ENCODE data around the gene NECTIN1. TPM values are rescaled to one million over a fixed set of nuclear protein-coding genes. Genes with fewer than 3 reads are reported as not detected.

NECTIN1 gene
- total and polyA plus RNA-seq, 2 of the 13 experiments (the other 11 are each of a cell fraction or from before 2014, with no cell fraction given): 3.9 to 7.3 TPM

- TF ChIP-seq ZNF432 (CRISPR knock-in tag; IDR thresholded peaks at IDR 0.05; ENCODE audit: borderline replicate concordance): no peak
- TF ChIP-seq ZBTB42 (CRISPR knock-in tag; IDR thresholded peaks at IDR 0.05): no peak
- TF ChIP-seq FOXO4 (CRISPR knock-in tag; conservative IDR thresholded peaks at IDR 0.05): no peak
- no peak for TF ChIP-seq ZBTB43 (CRISPR knock-in tag; conservative IDR thresholded peaks at IDR 0.05)
- TF ChIP-seq, protein P1, sequence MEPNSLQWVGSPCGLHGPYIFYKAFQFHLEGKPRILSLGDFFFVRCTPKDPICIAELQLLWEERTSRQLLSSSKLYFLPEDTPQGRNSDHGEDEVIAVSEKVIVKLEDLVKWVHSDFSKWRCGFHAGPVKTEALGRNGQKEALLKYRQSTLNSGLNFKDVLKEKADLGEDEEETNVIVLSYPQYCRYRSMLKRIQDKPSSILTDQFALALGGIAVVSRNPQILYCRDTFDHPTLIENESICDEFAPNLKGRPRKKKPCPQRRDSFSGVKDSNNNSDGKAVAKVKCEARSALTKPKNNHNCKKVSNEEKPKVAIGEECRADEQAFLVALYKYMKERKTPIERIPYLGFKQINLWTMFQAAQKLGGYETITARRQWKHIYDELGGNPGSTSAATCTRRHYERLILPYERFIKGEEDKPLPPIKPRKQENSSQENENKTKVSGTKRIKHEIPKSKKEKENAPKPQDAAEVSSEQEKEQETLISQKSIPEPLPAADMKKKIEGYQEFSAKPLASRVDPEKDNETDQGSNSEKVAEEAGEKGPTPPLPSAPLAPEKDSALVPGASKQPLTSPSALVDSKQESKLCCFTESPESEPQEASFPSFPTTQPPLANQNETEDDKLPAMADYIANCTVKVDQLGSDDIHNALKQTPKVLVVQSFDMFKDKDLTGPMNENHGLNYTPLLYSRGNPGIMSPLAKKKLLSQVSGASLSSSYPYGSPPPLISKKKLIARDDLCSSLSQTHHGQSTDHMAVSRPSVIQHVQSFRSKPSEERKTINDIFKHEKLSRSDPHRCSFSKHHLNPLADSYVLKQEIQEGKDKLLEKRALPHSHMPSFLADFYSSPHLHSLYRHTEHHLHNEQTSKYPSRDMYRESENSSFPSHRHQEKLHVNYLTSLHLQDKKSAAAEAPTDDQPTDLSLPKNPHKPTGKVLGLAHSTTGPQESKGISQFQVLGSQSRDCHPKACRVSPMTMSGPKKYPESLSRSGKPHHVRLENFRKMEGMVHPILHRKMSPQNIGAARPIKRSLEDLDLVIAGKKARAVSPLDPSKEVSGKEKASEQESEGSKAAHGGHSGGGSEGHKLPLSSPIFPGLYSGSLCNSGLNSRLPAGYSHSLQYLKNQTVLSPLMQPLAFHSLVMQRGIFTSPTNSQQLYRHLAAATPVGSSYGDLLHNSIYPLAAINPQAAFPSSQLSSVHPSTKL (CRISPR knock-in tag; IDR thresholded peaks at IDR 0.05): no peak
- no peak for TF ChIP-seq LRRFIP1 (CRISPR knock-in tag; conservative IDR thresholded peaks at IDR 0.05)
- TF ChIP-seq GABPB1 (CRISPR knock-in tag; IDR thresholded peaks at IDR 0.05): peak; percentile 41; the same call in 1 of the 2 replicates
- TF ChIP-seq ZNF30 (CRISPR knock-in tag; IDR thresholded peaks at IDR 0.05): no peak
- TF ChIP-seq NBN (conservative IDR thresholded peaks at IDR 0.05): no peak
- TF ChIP-seq, protein P2, sequence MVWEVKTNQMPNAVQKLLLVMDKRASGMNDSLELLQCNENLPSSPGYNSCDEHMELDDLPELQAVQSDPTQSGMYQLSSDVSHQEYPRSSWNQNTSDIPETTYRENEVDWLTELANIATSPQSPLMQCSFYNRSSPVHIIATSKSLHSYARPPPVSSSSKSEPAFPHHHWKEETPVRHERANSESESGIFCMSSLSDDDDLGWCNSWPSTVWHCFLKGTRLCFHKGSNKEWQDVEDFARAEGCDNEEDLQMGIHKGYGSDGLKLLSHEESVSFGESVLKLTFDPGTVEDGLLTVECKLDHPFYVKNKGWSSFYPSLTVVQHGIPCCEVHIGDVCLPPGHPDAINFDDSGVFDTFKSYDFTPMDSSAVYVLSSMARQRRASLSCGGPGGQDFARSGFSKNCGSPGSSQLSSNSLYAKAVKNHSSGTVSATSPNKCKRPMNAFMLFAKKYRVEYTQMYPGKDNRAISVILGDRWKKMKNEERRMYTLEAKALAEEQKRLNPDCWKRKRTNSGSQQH (CRISPR knock-in tag; IDR thresholded peaks at IDR 0.05; ENCODE audit: low read depth): no peak
- TF ChIP-seq ZNF530 (CRISPR knock-in tag; IDR thresholded peaks at IDR 0.05; ENCODE audit: low read depth): no peak
- TF ChIP-seq PRDM4 (CRISPR knock-in tag; IDR thresholded peaks at IDR 0.05; ENCODE audit: borderline replicate concordance): no peak
- 0 out of 2 replicates have a peak, but pooled peaks have one; percentile 23 for TF ChIP-seq ZFP91 (CRISPR knock-in tag; IDR thresholded peaks at IDR 0.05; ENCODE audit: borderline replicate concordance)
These were observed 1.4 kb downstream of the NECTIN1 start (continued) for GRCh38 chr11:119727523-119728151.

Measured in HepG2 (cell line).